ENCODE data around the gene ARPC5.

ARPC5 gene

GRCh38 chr1:183604038-183604808, 31.4 kb downstream of the ARPC5 start:
- no peak for TF ChIP-seq CTCF (IDR thresholded peaks at IDR 0.05)
- H3K4me1 ChIP-seq = no peaks in the 10 kb centered on the region
- H3K9me3 ChIP-seq (ENCODE audit: control insufficient read depth, low read length) = no peaks in the 10 kb centered on the region
- H3K79me2 ChIP-seq = no peaks in the 10 kb centered on the region
- no peak overlapping the region for H3K4me3 ChIP-seq (ENCODE audit: low read depth, low read length)
- no peak overlapping the region for H2AFZ ChIP-seq
- no peak overlapping the region for H3K27ac ChIP-seq
- H3K9ac ChIP-seq = no peak overlapping the region
- no peaks in the 10 kb centered on the region for H3K27me3 ChIP-seq (ENCODE audit: control insufficient read depth, insufficient read depth, low read length)
- no peaks in the 10 kb centered on the region for H3K36me3 ChIP-seq (ENCODE audit: control insufficient read depth, insufficient read depth, low read length)
- H3K4me2 ChIP-seq (ENCODE audit: low read length) = no peak overlapping the region

GRCh38 chr1:183602510-183602909, 33.1 kb downstream of the ARPC5 start:
- Histone ChIP-seq H3K79me2 (no peaks in the 10 kb centered on the region), H3K4me1 (no peaks in the 10 kb centered on the region), H3K4me3 (ENCODE audit: low read depth, low read length) (no peak overlapping the region), H3K27me3 (ENCODE audit: control insufficient read depth, insufficient read depth, low read length) (no peaks in the 10 kb centered on the region), H3K27ac (no peak overlapping the region), H3K9ac (no peak overlapping the region), H3K4me2 (ENCODE audit: low read length) (no peak overlapping the region), H3K9me3 (ENCODE audit: control insufficient read depth, low read length) (no peaks in the 10 kb centered on the region), H3K36me3 (ENCODE audit: control insufficient read depth, insufficient read depth, low read length) (no peaks in the 10 kb centered on the region), H2AFZ (no peak overlapping the region)
- TF ChIP-seq CTCF (IDR thresholded peaks at IDR 0.05) = no peak

GRCh38 chr1:183600634-183601033, 34.9 kb downstream of the ARPC5 start:
- no peaks in the 10 kb centered on the region for H3K79me2 ChIP-seq
- no peak for TF ChIP-seq CTCF (IDR thresholded peaks at IDR 0.05)
- H3K27me3 ChIP-seq (ENCODE audit: control insufficient read depth, insufficient read depth, low read length) = no peaks in the 10 kb centered on the region
- no peak overlapping the region for H3K4me2 ChIP-seq (ENCODE audit: low read length)
- H3K4me1 ChIP-seq = no peaks in the 10 kb centered on the region
- no peaks in the 10 kb centered on the region for H3K9me3 ChIP-seq (ENCODE audit: control insufficient read depth, low read length)
- H3K36me3 ChIP-seq (ENCODE audit: control insufficient read depth, insufficient read depth, low read length) = no peaks in the 10 kb centered on the region
- H2AFZ ChIP-seq = no peak overlapping the region
- no peak overlapping the region for H3K9ac ChIP-seq
- no peak overlapping the region for H3K27ac ChIP-seq
- H3K4me3 ChIP-seq (ENCODE audit: low read depth, low read length) = no peak overlapping the region

- no peaks in the 10 kb centered on the region for H3K4me1 ChIP-seq
- H3K4me3 ChIP-seq (ENCODE audit: low read depth, low read length) = no peak overlapping the region
- no peak overlapping the region for H3K4me2 ChIP-seq (ENCODE audit: low read length)
- no peaks in the 10 kb centered on the region for H3K36me3 ChIP-seq (ENCODE audit: control insufficient read depth, insufficient read depth, low read length)
- no peak overlapping the region for H3K9ac ChIP-seq
- H2AFZ ChIP-seq = no peak overlapping the region
- no peak for TF ChIP-seq CTCF (IDR thresholded peaks at IDR 0.05)
- H3K27ac ChIP-seq = no peak overlapping the region
- no peaks in the 10 kb centered on the region for H3K79me2 ChIP-seq
- no peaks in the 10 kb centered on the region for H3K27me3 ChIP-seq (ENCODE audit: control insufficient read depth, insufficient read depth, low read length)
- no peaks in the 10 kb centered on the region for H3K9me3 ChIP-seq (ENCODE audit: control insufficient read depth, low read length)
Observed at GRCh38 chr1:183600136-183600535, 35.4 kb downstream of the ARPC5 start.

GRCh38 chr1:183598386-183598785, 37.2 kb downstream of the ARPC5 start:
- TF ChIP-seq CTCF (IDR thresholded peaks at IDR 0.05) = no peak
- Histone ChIP-seq H3K4me1 (no peaks in the 10 kb centered on the region), H3K9ac (no peak overlapping the region), H3K27me3 (ENCODE audit: control insufficient read depth, insufficient read depth, low read length) (no peaks in the 10 kb centered on the region), H3K4me3 (ENCODE audit: low read depth, low read length) (no peak overlapping the region), H3K4me2 (ENCODE audit: low read length) (no peak overlapping the region), H3K27ac (no peak overlapping the region), H3K9me3 (ENCODE audit: control insufficient read depth, low read length) (no peaks in the 10 kb centered on the region), H3K36me3 (ENCODE audit: control insufficient read depth, insufficient read depth, low read length) (no peaks in the 10 kb centered on the region), H3K79me2 (no peaks in the 10 kb centered on the region), H2AFZ (no peak overlapping the region)

All from parathyroid adenoma (tissue), 2 donors.